ENCODE data around the gene UQCC2.

DNA sequence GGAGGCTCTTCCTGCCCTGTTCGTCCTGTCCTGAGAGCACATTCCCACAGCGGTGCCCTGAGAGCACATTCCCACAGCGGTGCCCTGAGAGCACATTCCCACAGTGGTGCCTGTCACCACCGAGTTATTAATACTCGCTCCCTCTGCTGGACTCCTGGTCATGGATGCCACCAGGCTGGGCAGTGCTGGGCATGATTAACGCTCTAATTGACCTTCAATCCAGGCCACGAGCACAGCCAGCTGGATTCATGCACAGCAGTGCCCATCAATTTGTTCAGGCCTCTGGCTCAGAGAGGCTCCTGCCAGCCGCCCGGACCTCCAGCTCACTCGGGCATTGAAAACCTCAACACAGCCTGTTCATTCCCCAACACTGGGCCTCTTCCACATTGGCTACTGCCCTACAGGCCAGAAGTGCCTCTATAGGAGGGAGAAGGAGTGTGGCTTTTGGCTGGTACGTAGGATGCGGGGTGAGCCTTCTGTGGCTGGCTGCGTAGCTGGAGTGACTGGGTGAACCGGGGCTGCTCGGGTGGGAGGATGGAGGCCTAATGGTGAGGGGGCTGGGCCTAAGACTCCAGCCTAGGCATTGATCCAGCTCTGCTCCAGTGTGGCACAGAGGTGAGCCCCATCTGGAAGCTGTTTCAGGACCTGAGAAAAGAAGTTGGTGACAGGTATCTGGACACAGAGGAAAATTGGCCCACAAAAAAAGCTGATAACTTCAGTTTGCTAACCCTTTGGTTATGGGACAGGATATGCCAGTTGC is 25.9 kb upstream of the UQCC2 start:
- no peak for TF ChIP-seq ZFP3 (CRISPR knock-in tag; IDR thresholded peaks at IDR 0.05)
- TF ChIP-seq, protein P1, sequence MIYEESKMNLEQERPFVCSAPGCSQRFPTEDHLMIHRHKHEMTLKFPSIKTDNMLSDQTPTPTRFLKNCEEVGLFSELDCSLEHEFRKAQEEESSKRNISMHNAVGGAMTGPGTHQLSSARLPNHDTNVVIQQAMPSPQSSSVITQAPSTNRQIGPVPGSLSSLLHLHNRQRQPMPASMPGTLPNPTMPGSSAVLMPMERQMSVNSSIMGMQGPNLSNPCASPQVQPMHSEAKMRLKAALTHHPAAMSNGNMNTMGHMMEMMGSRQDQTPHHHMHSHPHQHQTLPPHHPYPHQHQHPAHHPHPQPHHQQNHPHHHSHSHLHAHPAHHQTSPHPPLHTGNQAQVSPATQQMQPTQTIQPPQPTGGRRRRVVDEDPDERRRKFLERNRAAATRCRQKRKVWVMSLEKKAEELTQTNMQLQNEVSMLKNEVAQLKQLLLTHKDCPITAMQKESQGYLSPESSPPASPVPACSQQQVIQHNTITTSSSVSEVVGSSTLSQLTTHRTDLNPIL (CRISPR knock-in tag; IDR thresholded peaks at IDR 0.05; ENCODE audit: low read depth) = no peak
- TF ChIP-seq, protein P2, sequence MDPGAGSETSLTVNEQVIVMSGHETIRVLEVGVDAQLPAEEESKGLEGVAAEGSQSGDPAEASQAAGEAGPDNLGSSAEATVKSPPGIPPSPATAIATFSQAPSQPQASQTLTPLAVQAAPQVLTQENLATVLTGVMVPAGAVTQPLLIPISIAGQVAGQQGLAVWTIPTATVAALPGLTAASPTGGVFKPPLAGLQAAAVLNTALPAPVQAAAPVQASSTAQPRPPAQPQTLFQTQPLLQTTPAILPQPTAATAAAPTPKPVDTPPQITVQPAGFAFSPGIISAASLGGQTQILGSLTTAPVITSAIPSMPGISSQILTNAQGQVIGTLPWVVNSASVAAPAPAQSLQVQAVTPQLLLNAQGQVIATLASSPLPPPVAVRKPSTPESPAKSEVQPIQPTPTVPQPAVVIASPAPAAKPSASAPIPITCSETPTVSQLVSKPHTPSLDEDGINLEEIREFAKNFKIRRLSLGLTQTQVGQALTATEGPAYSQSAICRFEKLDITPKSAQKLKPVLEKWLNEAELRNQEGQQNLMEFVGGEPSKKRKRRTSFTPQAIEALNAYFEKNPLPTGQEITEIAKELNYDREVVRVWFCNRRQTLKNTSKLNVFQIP (CRISPR knock-in tag; IDR thresholded peaks at IDR 0.05; ENCODE audit: borderline replicate concordance, low read depth) = no peak
